Measurements from ENCODE around the gene NUP210L. TPM values are rescaled to one million over a fixed set of nuclear protein-coding genes. Genes with fewer than 3 reads are reported as not detected.

The NUP210L gene
- total and polyA plus RNA-seq, 2 of the 13 experiments (the other 11 are each of a cell fraction or from before 2014, with no cell fraction given): not detected

DNA sequence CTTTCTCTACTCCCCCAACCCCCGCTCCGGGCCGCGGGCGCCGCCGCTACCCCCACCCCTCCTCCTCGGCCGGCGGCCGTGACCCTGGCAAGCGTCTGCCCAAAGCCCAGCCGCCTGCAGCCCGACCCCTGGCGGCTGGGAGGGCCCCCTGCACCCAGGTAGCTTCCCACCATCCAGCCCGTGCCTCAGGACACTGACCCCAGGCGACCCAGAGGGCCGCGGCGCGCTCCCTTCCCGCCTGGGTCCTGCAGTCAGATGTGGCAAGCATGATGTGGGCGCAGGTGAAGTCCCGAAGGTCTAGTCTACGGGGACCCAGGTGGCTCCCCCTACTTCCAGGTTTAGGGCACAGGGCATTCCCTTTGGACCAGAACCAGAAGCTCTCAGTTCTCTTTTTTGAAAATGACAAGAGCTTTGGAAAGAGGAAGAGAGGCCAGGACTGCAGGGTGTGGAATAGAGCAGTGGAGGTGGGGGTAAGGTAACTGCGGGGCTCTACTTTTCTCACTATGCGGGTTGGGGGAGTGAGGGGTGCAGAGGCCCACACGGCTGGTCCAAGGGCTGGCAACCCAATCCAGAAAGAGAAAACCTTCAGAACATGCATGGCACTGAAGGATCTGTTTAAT, 208.1 kb downstream of the NUP210L start, which contains the start of gene DENND4B (continued):
- TF ChIP-seq, protein P1, sequence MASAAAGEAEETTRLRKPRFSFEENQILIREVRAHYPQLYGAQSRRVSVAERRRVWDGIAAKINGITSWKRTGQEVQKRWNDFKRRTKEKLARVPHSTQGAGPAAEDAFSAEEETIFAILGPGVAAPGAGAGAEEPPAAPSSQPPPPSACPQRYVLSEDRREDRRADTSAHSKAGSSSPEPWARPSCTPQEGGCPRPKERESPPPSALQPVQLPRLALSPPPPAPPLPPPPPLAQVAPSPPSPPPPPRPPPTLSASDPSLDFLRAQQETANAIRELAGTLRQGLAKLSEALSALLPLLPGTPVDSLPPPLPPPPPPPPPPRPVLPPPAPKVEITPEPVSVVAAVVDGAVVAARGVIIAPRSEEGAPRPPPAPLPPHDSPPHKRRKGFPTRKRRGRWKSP (CRISPR knock-in tag; IDR thresholded peaks at IDR 0.05): peak; percentile 42; the same call in 1 of the 2 replicates
- TF ChIP-seq KLF11 (CRISPR knock-in tag; IDR thresholded peaks at IDR 0.05): no peak
- TF ChIP-seq ZBTB42 (CRISPR knock-in tag; IDR thresholded peaks at IDR 0.05): no peak
- TF ChIP-seq SSRP1 (CRISPR knock-in tag; IDR thresholded peaks at IDR 0.05): peak; percentile 79
- TF ChIP-seq SALL2 (CRISPR knock-in tag; IDR thresholded peaks at IDR 0.05): 0 out of 2 replicates have a peak, but pooled peaks have one; percentile 47
- TF ChIP-seq, protein P2, sequence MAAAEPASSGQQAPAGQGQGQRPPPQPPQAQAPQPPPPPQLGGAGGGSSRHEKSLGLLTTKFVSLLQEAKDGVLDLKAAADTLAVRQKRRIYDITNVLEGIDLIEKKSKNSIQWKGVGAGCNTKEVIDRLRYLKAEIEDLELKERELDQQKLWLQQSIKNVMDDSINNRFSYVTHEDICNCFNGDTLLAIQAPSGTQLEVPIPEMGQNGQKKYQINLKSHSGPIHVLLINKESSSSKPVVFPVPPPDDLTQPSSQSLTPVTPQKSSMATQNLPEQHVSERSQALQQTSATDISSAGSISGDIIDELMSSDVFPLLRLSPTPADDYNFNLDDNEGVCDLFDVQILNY (CRISPR knock-in tag; conservative IDR thresholded peaks at IDR 0.05): no peak
- TF ChIP-seq MEF2D (CRISPR knock-in tag; IDR thresholded peaks at IDR 0.05): 0 out of 2 replicates have a peak, but pooled peaks have one; percentile 58
- TF ChIP-seq, protein P3, sequence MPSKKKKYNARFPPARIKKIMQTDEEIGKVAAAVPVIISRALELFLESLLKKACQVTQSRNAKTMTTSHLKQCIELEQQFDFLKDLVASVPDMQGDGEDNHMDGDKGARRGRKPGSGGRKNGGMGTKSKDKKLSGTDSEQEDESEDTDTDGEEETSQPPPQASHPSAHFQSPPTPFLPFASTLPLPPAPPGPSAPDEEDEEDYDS (CRISPR knock-in tag; IDR thresholded peaks at IDR 0.05): 0 out of 2 replicates have a peak, but pooled peaks have one; percentile 24
- TF ChIP-seq ZC3H13 (CRISPR knock-in tag; IDR thresholded peaks at IDR 0.05): peak; percentile 74
- no peak for TF ChIP-seq ZNF570 (CRISPR knock-in tag; IDR thresholded peaks at IDR 0.05; ENCODE audit: borderline replicate concordance)
- 0 out of 2 replicates have a peak, but pooled peaks have one; percentile 36 for TF ChIP-seq KAT7 (CRISPR knock-in tag; IDR thresholded peaks at IDR 0.05; ENCODE audit: borderline replicate concordance)
- no peak for TF ChIP-seq ZSCAN22 (CRISPR knock-in tag; IDR thresholded peaks at IDR 0.05)
- TF ChIP-seq ZFP90 (CRISPR knock-in tag; IDR thresholded peaks at IDR 0.05; ENCODE audit: borderline replicate concordance): peak; percentile 60; the same call in 1 of the 2 replicates
- TF ChIP-seq ZNF12 (CRISPR knock-in tag; IDR thresholded peaks at IDR 0.05): 0 out of 2 replicates have a peak, but pooled peaks have one; percentile 20
- TF ChIP-seq SRY (CRISPR knock-in tag; IDR thresholded peaks at IDR 0.05): no peak
- TF ChIP-seq GTF2F1 (IDR thresholded peaks at IDR 0.05; ENCODE audit: low read length): no peak
- peak; percentile 68; the same call in 1 of the 2 replicates for TF ChIP-seq ZNF747 (CRISPR knock-in tag; IDR thresholded peaks at IDR 0.05; ENCODE audit: borderline replicate concordance)
- peak; percentile 59 for TF ChIP-seq STAG1 (CRISPR knock-in tag; IDR thresholded peaks at IDR 0.05)
- TF ChIP-seq ZSCAN21 (CRISPR knock-in tag; IDR thresholded peaks at IDR 0.05; ENCODE audit: borderline replicate concordance): 0 out of 2 replicates have a peak, but pooled peaks have one; percentile 38
- TF ChIP-seq, protein P4, sequence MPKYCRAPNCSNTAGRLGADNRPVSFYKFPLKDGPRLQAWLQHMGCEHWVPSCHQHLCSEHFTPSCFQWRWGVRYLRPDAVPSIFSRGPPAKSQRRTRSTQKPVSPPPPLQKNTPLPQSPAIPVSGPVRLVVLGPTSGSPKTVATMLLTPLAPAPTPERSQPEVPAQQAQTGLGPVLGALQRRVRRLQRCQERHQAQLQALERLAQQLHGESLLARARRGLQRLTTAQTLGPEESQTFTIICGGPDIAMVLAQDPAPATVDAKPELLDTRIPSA (CRISPR knock-in tag; IDR thresholded peaks at IDR 0.05; ENCODE audit: borderline replicate concordance): 0 out of 2 replicates have a peak, but pooled peaks have one; percentile 61
- no peak for TF ChIP-seq ZKSCAN5 (CRISPR knock-in tag; IDR thresholded peaks at IDR 0.05)
- peak; percentile 80 for TF ChIP-seq SALL1 (CRISPR knock-in tag; IDR thresholded peaks at IDR 0.05)
- no peak for TF ChIP-seq AKAP8 (CRISPR knock-in tag; IDR thresholded peaks at IDR 0.05)
- TF ChIP-seq, protein P5, sequence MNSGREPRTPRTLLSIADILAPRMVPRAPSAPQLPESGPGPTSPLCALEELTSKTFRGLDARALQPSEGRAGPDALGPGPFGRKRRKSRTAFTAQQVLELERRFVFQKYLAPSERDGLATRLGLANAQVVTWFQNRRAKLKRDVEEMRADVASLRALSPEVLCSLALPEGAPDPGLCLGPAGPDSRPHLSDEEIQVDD (CRISPR knock-in tag; IDR thresholded peaks at IDR 0.05; ENCODE audit: borderline replicate concordance): no peak
- no peak for TF ChIP-seq ZNF333 (CRISPR knock-in tag; IDR thresholded peaks at IDR 0.05; ENCODE audit: borderline replicate concordance)
- no peak; the same call in 1 of the 2 replicates for TF ChIP-seq RBFOX2 (IDR thresholded peaks at IDR 0.05; ENCODE audit: low read depth, low read length)
- 0 out of 2 replicates have a peak, but pooled peaks have one; percentile 51 for TF ChIP-seq ZNF670 (CRISPR knock-in tag; IDR thresholded peaks at IDR 0.05; ENCODE audit: borderline replicate concordance)
- TF ChIP-seq, protein P6, sequence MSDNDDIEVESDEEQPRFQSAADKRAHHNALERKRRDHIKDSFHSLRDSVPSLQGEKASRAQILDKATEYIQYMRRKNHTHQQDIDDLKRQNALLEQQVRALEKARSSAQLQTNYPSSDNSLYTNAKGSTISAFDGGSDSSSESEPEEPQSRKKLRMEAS (IDR thresholded peaks at IDR 0.05): peak; percentile 45; the same call in 1 of the 2 replicates

All from HepG2 (cell line).